ENCODE measurements around the gene CDK17. TPM values are rescaled to one million over a fixed set of nuclear protein-coding genes. Genes with fewer than 3 reads are reported as not detected.

CDK17 gene
- total and polyA plus RNA-seq, 9 of the 15 experiments (the other 6 are each of a cell fraction or from before 2014, with no cell fraction given), result 4.8 to 39.3 (median 21.6) TPM

DNA sequence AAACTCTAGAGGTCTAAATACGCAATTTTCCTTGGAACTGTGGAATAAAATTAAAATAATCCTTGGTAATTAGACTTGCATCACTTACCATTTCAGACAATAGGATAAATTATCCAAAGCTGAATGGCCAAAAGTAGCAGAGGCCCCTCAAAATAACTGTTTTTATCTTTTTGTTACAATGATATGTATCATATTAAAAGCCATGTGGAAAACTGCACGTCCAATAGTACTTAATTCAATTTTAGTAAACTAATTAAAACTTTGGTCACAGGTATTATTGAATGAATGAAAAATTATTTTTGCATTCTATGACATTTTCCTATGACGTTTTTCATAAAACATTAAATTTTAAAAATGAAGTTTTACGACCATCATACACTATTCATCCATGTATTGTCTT is 98.5 kb downstream of the CDK17 start (continued):
- TF ChIP-seq, protein P1, sequence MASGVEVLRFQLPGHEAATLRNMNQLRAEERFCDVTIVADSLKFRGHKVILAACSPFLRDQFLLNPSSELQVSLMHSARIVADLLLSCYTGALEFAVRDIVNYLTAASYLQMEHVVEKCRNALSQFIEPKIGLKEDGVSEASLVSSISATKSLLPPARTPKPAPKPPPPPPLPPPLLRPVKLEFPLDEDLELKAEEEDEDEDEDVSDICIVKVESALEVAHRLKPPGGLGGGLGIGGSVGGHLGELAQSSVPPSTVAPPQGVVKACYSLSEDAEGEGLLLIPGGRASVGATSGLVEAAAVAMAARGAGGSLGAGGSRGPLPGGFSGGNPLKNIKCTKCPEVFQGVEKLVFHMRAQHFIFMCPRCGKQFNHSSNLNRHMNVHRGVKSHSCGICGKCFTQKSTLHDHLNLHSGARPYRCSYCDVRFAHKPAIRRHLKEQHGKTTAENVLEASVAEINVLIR (CRISPR knock-in tag; IDR thresholded peaks at IDR 0.05), result no peak
- no peak for TF ChIP-seq ZNF668 (CRISPR knock-in tag; IDR thresholded peaks at IDR 0.05)

- no peak for TF ChIP-seq NFIX (CRISPR knock-in tag; IDR thresholded peaks at IDR 0.05; ENCODE audit: low read depth)
- TF ChIP-seq, protein P2, sequence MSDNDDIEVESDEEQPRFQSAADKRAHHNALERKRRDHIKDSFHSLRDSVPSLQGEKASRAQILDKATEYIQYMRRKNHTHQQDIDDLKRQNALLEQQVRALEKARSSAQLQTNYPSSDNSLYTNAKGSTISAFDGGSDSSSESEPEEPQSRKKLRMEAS (CRISPR knock-in tag; IDR thresholded peaks at IDR 0.05), result no peak
- no peak for TF ChIP-seq SMAD3 (CRISPR knock-in tag; conservative IDR thresholded peaks at IDR 0.05)
- TF ChIP-seq TEAD4 (IDR thresholded peaks at IDR 0.05; ENCODE audit: low read length), result no peak
- no peak for TF ChIP-seq TEAD4 (CRISPR knock-in tag; IDR thresholded peaks at IDR 0.05; ENCODE audit: borderline replicate concordance)
- TF ChIP-seq MAFK (IDR thresholded peaks at IDR 0.05; ENCODE audit: low read length), result no peak
- Histone ChIP-seq H3K4me3 (no peak overlapping the region), H3K27me3 (ENCODE audit: control insufficient read depth in 2 of 2, insufficient read depth in 2 of 2, low read length in 2 of 2) (no peaks in the 10 kb centered on the region), H3K79me2 (ENCODE audit: control insufficient read depth, insufficient read depth, low read length) (no peaks in the 10 kb centered on the region; the same call in 1 of the 3 replicates), H3K9me3 (replicated peaks; ENCODE audit: control insufficient read depth, insufficient read depth, low read depth, low read length) (no peaks in the 10 kb centered on the region), H3K27ac (ENCODE audit: extremely low read depth, low read depth, low read length) (no peak overlapping the region), H3K9me1 (ENCODE audit: control insufficient read depth, insufficient read depth, low read length) (no peaks in the 10 kb centered on the region), H4K20me1 (replicated peaks; ENCODE audit: control insufficient read depth, insufficient read depth, low read length) (no peaks in the 10 kb centered on the region), H3K9ac (ENCODE audit: insufficient read depth in 1 of 2, low read depth in 2 of 2, low read length in 2 of 2) (no peak overlapping the region), H2AFZ (ENCODE audit: low read depth, low read length) (no peak overlapping the region), H3K36me3 (ENCODE audit: control insufficient read depth, insufficient read depth, low read length) (peaks cover 30% of the 10 kb centered on the region; the same call in 2 of the 3 replicates), H3K4me1 (replicated peaks in 1 of 2; ENCODE audit: control insufficient read depth in 2 of 2, insufficient read depth in 2 of 2, low read length in 2 of 2) (no peaks in the 10 kb centered on the region), H3K4me2 (ENCODE audit: insufficient read depth, low read length) (no peak overlapping the region)
- intact Hi-C loops (cut with micrococcal nuclease), result loop anchor here (10.0 kb wide), 1 partner anchor 215 kb away; no protein-coding TSS in a partner anchor
- no peak for FAIRE-seq
- WGBS (ENCODE audit: insufficient coverage, low coverage, missing lambda C conversion rate), result 93% methylated on average over 5 of the region's 5 CpGs
- DNase-seq (ENCODE audit: extremely low read depth in 1 of 4, low spot score in 3 of 4), result no peak
- ChIA-PET CTCF (ENCODE audit: low intra/inter-chr PET ratio) (no interaction called here), POLR2A (no interaction called here)
- in situ Hi-C loops (cut with MboI), result no loop called here
- no peak for ATAC-seq
- no TSS peak for BruUV-seq (replicated peaks)
These were observed 100.2 kb downstream of the CDK17 start for GRCh38 chr12:96300064-96300463.

Measured in K562 (cell line).